NT2/D1 (cell line): ENCODE results near the gene ELN.

ENCODE experiments used
- SUZ12 ChIP-seq: IDR thresholded peaks from 2 replicates; pipeline ENCODE4 v1.6.1; 2011; ENCODE audit not compliant: insufficient read length, insufficient read depth; ENCODE audit errors: extremely low read depth
- YY1 ChIP-seq: IDR thresholded peaks from 2 replicates; pipeline ENCODE4 v1.6.1; 2011; ENCODE audit not compliant: insufficient read length, insufficient read depth
- ZNF274 ChIP-seq: IDR thresholded peaks from 2 replicates; pipeline ENCODE4 v1.6.1; 2011; ENCODE audit warnings: mild to moderate bottlenecking, low read depth, low read length

DNA sequence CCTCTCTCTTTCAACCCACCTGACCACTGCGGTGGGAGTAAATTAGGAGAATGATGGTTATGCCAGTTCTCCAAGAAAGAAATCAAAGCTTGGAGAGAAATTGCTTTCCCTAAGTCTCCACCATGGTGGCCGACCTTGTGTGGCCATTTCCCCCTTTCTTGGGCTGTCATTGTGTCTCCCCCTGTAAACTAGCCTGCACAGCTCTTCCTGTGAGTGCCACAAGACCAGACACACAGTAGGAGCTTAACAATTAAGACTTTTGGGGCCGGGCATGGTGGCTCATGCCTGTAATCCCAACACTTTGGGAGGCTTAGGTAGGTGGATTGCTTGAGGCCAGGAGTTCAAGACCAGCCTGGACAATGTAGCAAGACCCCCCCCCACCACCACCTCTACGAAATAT, 36.7 kb downstream of the ELN start:
- no peak for TF ChIP-seq ZNF274
- TF ChIP-seq YY1, result no peak
- no peak for TF ChIP-seq SUZ12
